ENCODE measurements around the gene PHF5A.

DNA sequence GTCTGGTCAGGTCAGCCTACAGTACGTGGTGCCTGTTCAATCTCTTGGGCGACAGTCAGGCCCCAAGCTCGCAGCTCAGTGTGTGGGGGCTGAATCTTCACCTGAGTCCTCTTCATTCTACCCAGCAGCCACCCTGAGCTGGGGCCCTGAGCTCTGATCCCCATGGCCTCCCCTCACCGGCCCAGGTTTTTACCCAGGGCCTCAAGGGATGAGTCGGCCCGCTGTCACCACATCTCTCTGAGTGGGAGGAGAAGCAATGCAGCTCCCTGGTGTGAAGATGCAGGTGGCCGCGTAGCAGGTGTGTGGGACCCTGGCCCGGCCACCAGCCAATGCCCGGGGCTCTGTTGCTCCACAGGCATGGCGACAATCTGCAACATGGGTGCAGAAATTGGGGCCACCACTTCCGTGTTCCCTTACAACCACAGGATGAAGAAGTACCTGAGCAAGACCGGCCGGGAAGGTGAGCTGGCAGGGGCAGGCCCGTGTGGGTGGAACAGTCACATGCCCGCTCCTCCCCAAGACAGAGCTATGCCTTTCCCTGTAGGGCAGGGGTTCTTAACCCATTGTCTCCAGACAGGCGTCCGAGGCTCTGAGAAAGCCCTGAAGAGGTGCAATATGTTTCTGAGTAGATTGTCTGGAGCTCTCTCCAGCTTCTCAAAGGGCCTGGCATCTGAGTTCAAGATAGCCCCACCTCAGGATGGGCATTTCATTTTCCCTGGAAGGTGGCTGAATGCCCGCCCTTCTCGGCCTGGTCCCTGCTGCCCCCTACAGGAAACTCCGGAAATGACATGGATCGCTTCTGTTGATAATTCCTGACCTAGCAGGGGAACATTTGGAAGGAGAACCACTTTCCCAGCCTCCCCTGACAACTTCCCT, 48.9 kb upstream of the PHF5A start:
- TF ChIP-seq POLR2A (IDR thresholded peaks at IDR 0.05; ENCODE audit: low read depth, low read length) (no peak), POLR2AphosphoS5 (IDR thresholded peaks at IDR 0.05; ENCODE audit: low read depth, low read length) (no peak; the same call in 1 of the 2 replicates), TAF1 (IDR thresholded peaks at IDR 0.05; ENCODE audit: low read depth, low read length) (no peak), PAX5 (IDR thresholded peaks at IDR 0.05; ENCODE audit: insufficient read depth, low read length, severe bottlenecking) (no peak), SPI1 (IDR thresholded peaks at IDR 0.05; ENCODE audit: low read depth, low read length) (no peak)

Data from GM12891 (cell line).